T-helper 1 cell (primary cell): ENCODE measurements around the gene CDKL5.

ENCODE experiments used
- DNase-seq, 5 donors: peaks; one replicate each; pipeline ENCODE4 v3.0.0-alpha.2; 2012 to 2020

Gene CDKL5

GRCh38 chrX:18461431-18461830 lies 36.0 kb downstream of the CDKL5 start:
- no peak for DNase-seq

GRCh38 chrX:18464499-18464898 lies 39.1 kb downstream of the CDKL5 start:
- no peak for DNase-seq

- DNase-seq, result no peak
These were observed 39.6 kb downstream of the CDKL5 start for GRCh38 chrX:18465051-18465450.

- DNase-seq, result no peak
These were observed 43.2 kb downstream of the CDKL5 start for GRCh38 chrX:18468599-18468998.

GRCh38 chrX:18471296-18471695 lies 45.9 kb downstream of the CDKL5 start:
- no peak for DNase-seq

- DNase-seq, result no peak
These were observed 65.6 kb downstream of the CDKL5 start for GRCh38 chrX:18490806-18491555.

GRCh38 chrX:18491587-18492340 lies 66.4 kb downstream of the CDKL5 start:
- DNase-seq, result no peak

- DNase-seq, result no peak
These were observed 109.5 kb downstream of the CDKL5 start for GRCh38 chrX:18534949-18535348.

- no peak for DNase-seq
These were observed 111.7 kb downstream of the CDKL5 start for GRCh38 chrX:18537068-18537467.

- DNase-seq, result no peak
These were observed 112.1 kb downstream of the CDKL5 start for GRCh38 chrX:18537524-18537923.

GRCh38 chrX:18542131-18542530 lies 116.7 kb downstream of the CDKL5 start:
- DNase-seq, result no peak

GRCh38 chrX:18542905-18543304 lies 117.5 kb downstream of the CDKL5 start:
- no peak for DNase-seq

GRCh38 chrX:18543738-18544137 lies 118.3 kb downstream of the CDKL5 start:
- DNase-seq, result no peak

- DNase-seq, result no peak
These were observed 120.4 kb downstream of the CDKL5 start for GRCh38 chrX:18545771-18546170.

GRCh38 chrX:18548996-18549395 lies 123.6 kb downstream of the CDKL5 start:
- DNase-seq, result no peak

- no peak for DNase-seq
These were observed 124.2 kb downstream of the CDKL5 start for GRCh38 chrX:18549643-18550042.

GRCh38 chrX:18557879-18558278 lies 132.5 kb downstream of the CDKL5 start:
- DNase-seq, result no peak

- DNase-seq, result no peak
These were observed 133.4 kb downstream of the CDKL5 start for GRCh38 chrX:18558799-18559198.

- no peak for DNase-seq
These were observed 135.6 kb downstream of the CDKL5 start for GRCh38 chrX:18561020-18561419.

GRCh38 chrX:18565727-18566126 lies 140.3 kb downstream of the CDKL5 start:
- no peak for DNase-seq

- no peak for DNase-seq
These were observed 141.3 kb downstream of the CDKL5 start for GRCh38 chrX:18566748-18567147.

- no peak for DNase-seq
These were observed 148.1 kb downstream of the CDKL5 start for GRCh38 chrX:18573556-18573955.

- no peak for DNase-seq
These were observed 149.2 kb downstream of the CDKL5 start for GRCh38 chrX:18574591-18574990.

GRCh38 chrX:18575744-18576143 lies 150.3 kb downstream of the CDKL5 start:
- no peak for DNase-seq
